Coronary artery (tissue), 2 donors: ENCODE measurements around the gene OXSM.

Experiments used
- DNase-seq: peaks from one replicate; pipeline ENCODE4 v3.0.0-alpha.2; 2017; ENCODE audit warnings: low spot score
- H3K27ac ChIP-seq, 2 donors: fragments of 200-600 bp; sonication (generic); one replicate each; pipeline ENCODE4 v1.5.1; 2016 to 2019
- H3K4me3 ChIP-seq: fragments of 200-600 bp; sonication (generic); 2 replicates; pipeline ENCODE4 v1.5.1; 2016; ENCODE audit warnings: mild to moderate bottlenecking, moderate library complexity
- TF ChIP-seq, protein P1 (sequence below): fragments of 200-600 bp; sonication (generic); IDR thresholded peaks from one replicate; pipeline ENCODE4 v1.5.1; 2019; ENCODE audit warnings: antibody characterized with exemption

Gene OXSM

DNA sequence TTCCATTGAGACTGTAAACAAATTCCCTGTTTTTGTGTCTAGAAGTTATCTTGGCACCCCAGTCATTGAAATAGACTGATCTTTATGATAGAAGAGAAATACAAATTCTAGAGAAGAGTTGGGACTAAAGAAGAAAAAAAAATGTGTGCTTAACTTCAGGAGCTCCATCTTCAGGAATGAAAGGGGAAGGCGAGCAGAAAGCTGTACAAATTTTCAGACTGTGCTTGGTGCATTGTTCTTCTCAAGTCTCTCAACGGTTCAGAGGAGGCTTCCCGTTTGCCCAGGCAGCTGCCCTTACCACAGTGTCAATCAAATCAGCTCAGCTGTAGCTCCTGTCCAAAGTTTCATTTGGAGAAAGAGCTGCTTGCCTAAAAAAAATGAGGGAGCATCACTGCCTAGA is 41.7 kb downstream of the OXSM start:
- Histone ChIP-seq H3K4me3 (no peak overlapping the region), H3K27ac (no peak overlapping the region)
- DNase-seq, result no peak
- TF ChIP-seq, protein P1, sequence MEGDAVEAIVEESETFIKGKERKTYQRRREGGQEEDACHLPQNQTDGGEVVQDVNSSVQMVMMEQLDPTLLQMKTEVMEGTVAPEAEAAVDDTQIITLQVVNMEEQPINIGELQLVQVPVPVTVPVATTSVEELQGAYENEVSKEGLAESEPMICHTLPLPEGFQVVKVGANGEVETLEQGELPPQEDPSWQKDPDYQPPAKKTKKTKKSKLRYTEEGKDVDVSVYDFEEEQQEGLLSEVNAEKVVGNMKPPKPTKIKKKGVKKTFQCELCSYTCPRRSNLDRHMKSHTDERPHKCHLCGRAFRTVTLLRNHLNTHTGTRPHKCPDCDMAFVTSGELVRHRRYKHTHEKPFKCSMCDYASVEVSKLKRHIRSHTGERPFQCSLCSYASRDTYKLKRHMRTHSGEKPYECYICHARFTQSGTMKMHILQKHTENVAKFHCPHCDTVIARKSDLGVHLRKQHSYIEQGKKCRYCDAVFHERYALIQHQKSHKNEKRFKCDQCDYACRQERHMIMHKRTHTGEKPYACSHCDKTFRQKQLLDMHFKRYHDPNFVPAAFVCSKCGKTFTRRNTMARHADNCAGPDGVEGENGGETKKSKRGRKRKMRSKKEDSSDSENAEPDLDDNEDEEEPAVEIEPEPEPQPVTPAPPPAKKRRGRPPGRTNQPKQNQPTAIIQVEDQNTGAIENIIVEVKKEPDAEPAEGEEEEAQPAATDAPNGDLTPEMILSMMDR, result no peak

DNA sequence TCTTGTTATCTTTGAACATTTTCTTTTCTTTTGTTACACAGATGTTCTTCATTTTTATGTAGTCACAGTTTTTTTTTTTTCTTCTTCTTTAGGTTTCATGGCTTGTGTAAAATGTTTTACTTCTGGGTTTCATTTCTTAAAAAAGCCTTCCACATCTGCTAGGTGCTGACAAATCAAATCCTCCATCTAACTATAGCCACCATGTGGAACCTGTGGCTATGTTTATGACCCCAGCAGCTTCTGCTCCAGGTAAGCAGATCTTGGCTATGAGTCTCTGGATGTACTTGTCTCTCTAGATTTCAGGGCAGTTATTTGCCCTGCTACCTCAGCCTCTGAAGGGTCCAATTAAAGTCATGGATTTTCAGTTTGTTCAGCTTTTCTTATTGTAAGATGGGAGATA is 44.5 kb downstream of the OXSM start:
- TF ChIP-seq, protein P1, result no peak
- no peak for DNase-seq
- Histone ChIP-seq H3K27ac (no peak overlapping the region), H3K4me3 (no peak overlapping the region)

DNA sequence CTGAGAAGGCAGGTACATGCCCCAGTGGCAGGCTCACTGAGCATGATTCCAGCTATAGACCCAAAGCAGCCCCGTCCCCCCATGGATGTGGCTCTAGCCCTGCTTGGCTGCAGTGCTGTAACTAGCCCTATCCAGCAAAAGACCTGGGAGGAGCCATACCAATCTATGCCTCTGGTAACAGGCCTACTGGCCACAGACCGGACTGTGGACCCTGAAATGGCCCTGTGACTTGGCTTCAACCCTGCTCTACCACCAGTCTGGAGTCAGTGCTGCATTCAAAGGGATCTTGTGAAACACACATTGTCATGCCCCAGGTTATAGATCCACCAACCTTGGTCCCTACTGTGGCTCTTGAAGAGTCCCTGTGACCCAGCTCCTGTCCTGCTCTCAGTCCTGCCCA is 46.7 kb downstream of the OXSM start:
- Histone ChIP-seq H3K4me3 (no peak overlapping the region), H3K27ac (no peak overlapping the region)
- TF ChIP-seq, protein P1, result no peak
- DNase-seq, result no peak

DNA sequence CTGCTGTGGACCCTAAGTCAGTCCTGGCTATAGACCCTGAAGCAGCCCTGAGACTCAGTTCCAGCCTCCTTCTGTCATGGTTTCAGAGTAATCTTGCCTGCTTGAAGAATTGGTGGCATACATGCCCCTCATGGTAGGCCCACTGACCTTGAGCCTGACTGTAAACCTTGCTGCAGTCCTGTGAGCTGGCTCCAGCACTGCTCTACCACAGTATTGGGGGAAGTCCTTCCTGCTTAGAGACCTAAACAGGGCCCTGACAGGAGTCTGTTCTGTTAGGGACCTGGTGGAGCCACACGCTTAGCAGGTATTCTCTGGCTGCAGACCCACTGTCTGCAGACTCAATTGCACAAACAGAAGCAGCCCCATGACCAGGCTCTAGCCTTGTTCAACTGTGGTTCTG is 47.1 kb downstream of the OXSM start:
- DNase-seq, result no peak
- TF ChIP-seq, protein P1, result no peak
- no peak overlapping the region for H3K27ac ChIP-seq
- H3K4me3 ChIP-seq, result no peak overlapping the region

DNA sequence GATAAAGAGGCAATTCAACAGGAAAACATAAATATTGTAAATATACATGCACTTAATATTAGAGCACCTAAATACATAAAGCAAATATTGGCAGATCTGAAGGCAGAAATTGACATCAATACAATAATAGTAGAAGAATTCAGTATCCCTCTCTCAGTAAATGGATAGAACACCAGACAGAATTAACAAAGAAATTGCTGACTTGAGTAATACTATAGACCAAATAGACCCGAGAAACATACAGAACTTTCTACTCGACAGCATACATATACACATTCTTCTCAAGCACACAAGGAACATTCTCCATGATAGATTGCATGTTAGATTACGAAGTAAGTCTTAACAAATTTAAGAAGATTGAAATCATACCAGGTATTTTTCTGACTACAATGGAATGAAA is 50.2 kb downstream of the OXSM start:
- TF ChIP-seq, protein P1, result no peak
- no peak overlapping the region for H3K4me3 ChIP-seq
- DNase-seq, result no peak
- H3K27ac ChIP-seq, result no peak overlapping the region

DNA sequence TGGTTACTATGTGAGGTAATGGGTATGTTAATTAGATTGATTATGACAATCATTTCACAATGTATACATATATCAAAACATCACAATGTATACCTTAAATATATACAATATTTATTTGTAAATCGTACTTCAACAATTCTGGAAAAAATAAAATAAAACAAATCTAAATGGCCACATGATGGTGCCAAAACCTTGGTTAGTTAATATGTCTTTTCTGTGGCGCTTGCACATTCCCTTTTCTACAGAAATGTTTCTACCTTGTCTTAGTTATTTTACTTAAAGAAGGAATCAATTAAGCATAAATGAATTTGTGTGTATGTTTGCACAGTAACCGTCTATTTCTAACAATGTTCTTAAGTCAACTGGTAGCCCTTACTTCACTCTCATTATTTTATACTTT is 53.4 kb downstream of the OXSM start:
- Histone ChIP-seq H3K4me3 (no peak overlapping the region), H3K27ac (no peak overlapping the region)
- no peak for DNase-seq
- TF ChIP-seq, protein P1, result no peak
